H1 (cell line): ENCODE results near the gene FGGY. TPM values are rescaled to one million over a fixed set of nuclear protein-coding genes. Genes with fewer than 3 reads are reported as not detected.

Source experiments
- CTCF ChIA-PET: fragments of 300-600 bp; sonication (Branson Sonifier 250); formaldehyde crosslinking; loops from one replicate; lab custom pipeline; 2021; ENCODE audit not compliant: partially characterized antibody; lab: Charles Lee
- POLR2A ChIA-PET: fragments of 300-600 bp; sonication (Branson Sonifier 250); formaldehyde crosslinking; loops from one replicate; lab custom pipeline; 2021; ENCODE audit warnings: inconsistent platforms; ENCODE audit not compliant: partially characterized antibody; lab: Charles Lee
- DNase-seq, 2 experiments: peaks; one replicate each; pipeline versions ENCODE4 v3.0.0 to v3.0.0-alpha.2; 2010 to 2022; ENCODE audit warnings: low spot score in 2 of 2, low read depth in 1 of 2, mixed read lengths in 1 of 2
- FAIRE-seq: peaks from 2 replicates; lab custom pipeline; 2011; peaks lifted over from hg19 to GRCh38; lab: Jason Lieb, UNC
- H2AFZ ChIP-seq: 2 replicates; pipeline ENCODE4 v1.8.1; 2012; ENCODE audit warnings: low read length, inconsistent platforms
- H2AK5ac ChIP-seq: 2 replicates; pipeline ENCODE4 v1.6.1; 2013; ENCODE audit warnings: low read depth, low read length
- H2BK120ac ChIP-seq: replicated peaks from 2 replicates; pipeline ENCODE3; 2013; ENCODE audit warnings: low read depth, low read length, inconsistent platforms
- H2BK12ac ChIP-seq: 2 replicates; pipeline ENCODE4 v1.6.1; 2013; ENCODE audit warnings: low read depth, low read length
- H2BK15ac ChIP-seq: 2 replicates; pipeline ENCODE4 v1.6.1; 2013; ENCODE audit warnings: low read length
- H2BK20ac ChIP-seq: 2 replicates; pipeline ENCODE4 v1.6.1; 2013; ENCODE audit warnings: low read length
- H2BK5ac ChIP-seq: 2 replicates; pipeline ENCODE4 v1.6.1; 2013; ENCODE audit warnings: low read depth, low read length
- H3K14ac ChIP-seq: 2 replicates; pipeline ENCODE4 v1.6.1; 2013; ENCODE audit warnings: inconsistent platforms; ENCODE audit not compliant: insufficient read length
- H3K18ac ChIP-seq: 2 replicates; pipeline ENCODE4 v1.6.1; 2013; ENCODE audit warnings: low read length; ENCODE audit errors: extremely low read depth
- H3K23ac ChIP-seq: 2 replicates; pipeline ENCODE4 v1.6.1; 2013; ENCODE audit warnings: inconsistent platforms; ENCODE audit not compliant: insufficient read length
- H3K23me2 ChIP-seq: 2 replicates; pipeline ENCODE4 v1.6.1; 2013; ENCODE audit warnings: low read depth, low read length
- H3K27ac ChIP-seq: 2 replicates; pipeline ENCODE4 v1.6.1; 2011; ENCODE audit warnings: low read depth, low read length, inconsistent platforms
- H3K27me3 ChIP-seq, 4 experiments: replicated peaks in 1 of 4; 1 replicate in 1 of 4; 2 replicates in 3 of 4; pipeline versions ENCODE4 v1.6.1 to v1.8.1; 2011 to 2013; ENCODE audit warnings: low read length in 3 of 4, mild to moderate bottlenecking in 3 of 4, inconsistent platforms in 2 of 4, mixed read lengths in 2 of 4, moderate library complexity in 1 of 4; ENCODE audit not compliant: control insufficient read depth in 3 of 4, insufficient read depth in 3 of 4; ENCODE audit errors: extremely low read depth in 1 of 4
- H3K36me3 ChIP-seq, 4 experiments: 2 replicates each; pipeline versions ENCODE4 v1.6.1 to v1.8.1; 2011 to 2013; ENCODE audit warnings: mild to moderate bottlenecking in 4 of 4, low read length in 3 of 4, moderate library complexity in 2 of 4, control low read depth in 1 of 4, inconsistent platforms in 1 of 4; ENCODE audit not compliant: insufficient read depth in 4 of 4, control insufficient read depth in 2 of 4
- H3K4ac ChIP-seq: replicated peaks from 2 replicates; pipeline ENCODE3; 2013; ENCODE audit warnings: low read length, low read depth, mixed read lengths, inconsistent platforms; ENCODE audit not compliant: insufficient read length
- H3K4me1 ChIP-seq, 4 experiments: replicated peaks in 1 of 4; 1 replicate in 1 of 4; 2 replicates in 3 of 4; pipeline versions ENCODE4 v1.6.1 to v1.8.1; 2011 to 2013; ENCODE audit warnings: low read length in 3 of 4, inconsistent platforms in 2 of 4, mixed read lengths in 1 of 4; ENCODE audit not compliant: insufficient read depth in 4 of 4, control insufficient read depth in 3 of 4
- H3K4me2 ChIP-seq, 2 experiments: 2 replicates each; pipeline versions ENCODE4 v1.6.1 to v1.8.1; 2011 to 2013; ENCODE audit warnings: low read depth in 2 of 2, low read length in 2 of 2, control low read depth in 1 of 2, inconsistent platforms in 1 of 2, mild to moderate bottlenecking in 1 of 2; ENCODE audit not compliant: insufficient read depth in 1 of 2
- H3K4me3 ChIP-seq, 4 experiments: fragments of 200-600, 300-600 bp in 1 of 4; sonication (generic), shearing (Covaris generic), sonication (Bioruptor Twin) in 1 of 4; 2 replicates each; pipeline versions ENCODE4 v1.5.1 to v1.8.1; 2011 to 2016; ENCODE audit warnings: low read length in 4 of 4, low read depth in 3 of 4, control low read depth in 2 of 4, inconsistent platforms in 2 of 4, mild to moderate bottlenecking in 2 of 4, mixed read lengths in 1 of 4, moderate library complexity in 1 of 4; ENCODE audit not compliant: insufficient read depth in 2 of 4; ENCODE audit errors: extremely low read depth in 1 of 4
- H3K56ac ChIP-seq: replicated peaks from 2 replicates; pipeline ENCODE3; 2013; ENCODE audit warnings: low read depth, mild to moderate bottlenecking, mixed read lengths, low read length, inconsistent platforms; ENCODE audit not compliant: insufficient read length
- H3K79me1 ChIP-seq: 2 replicates; pipeline ENCODE4 v1.6.1; 2013; ENCODE audit warnings: low read depth, low read length, control low read depth
- H3K79me2 ChIP-seq, 2 experiments: 2 replicates each; pipeline versions ENCODE4 v1.6.1 to v1.8.1; 2012 to 2013; ENCODE audit warnings: low read length in 2 of 2, mild to moderate bottlenecking in 2 of 2, inconsistent platforms in 1 of 2; ENCODE audit not compliant: insufficient read depth in 2 of 2, control insufficient read depth in 1 of 2
- H3K9ac ChIP-seq, 4 experiments: replicated peaks in 1 of 4; 1 replicate in 1 of 4; 2 replicates in 3 of 4; pipeline versions ENCODE4 v1.6.1 to v1.8.1; 2011 to 2013; ENCODE audit warnings: low read depth in 3 of 4, low read length in 3 of 4, control low read depth in 2 of 4, mild to moderate bottlenecking in 2 of 4, moderate library complexity in 2 of 4, inconsistent platforms in 1 of 4; ENCODE audit errors: extremely low read depth in 1 of 4
- H3K9me3 ChIP-seq, 2 experiments: 2 replicates each; pipeline versions ENCODE4 v1.6.1 to v1.8.1; 2012 to 2013; ENCODE audit warnings: mild to moderate bottlenecking in 2 of 2, moderate library complexity in 2 of 2, control low read depth in 1 of 2, inconsistent platforms in 1 of 2, low read depth in 1 of 2, low read length in 1 of 2, mixed read lengths in 1 of 2; ENCODE audit not compliant: insufficient read depth in 2 of 2
- H4K20me1 ChIP-seq, 2 experiments: replicated peaks in 1 of 2; 2 replicates each; pipeline versions ENCODE3 to v1.8.1; 2011 to 2013; ENCODE audit warnings: inconsistent platforms in 2 of 2, low read length in 2 of 2, mild to moderate bottlenecking in 1 of 2; ENCODE audit not compliant: insufficient read depth in 2 of 2, control insufficient read depth in 1 of 2
- H4K5ac ChIP-seq: 2 replicates; pipeline ENCODE4 v1.6.1; 2013; ENCODE audit warnings: low read length, low read depth, mixed read lengths, inconsistent platforms; ENCODE audit not compliant: insufficient read length
- H4K8ac ChIP-seq: 2 replicates; pipeline ENCODE4 v1.8.0; 2013; ENCODE audit warnings: mild to moderate bottlenecking, moderate library complexity, low read length, inconsistent platforms; ENCODE audit not compliant: insufficient read depth; ENCODE audit errors: extremely low read depth
- H4K91ac ChIP-seq: replicated peaks from 2 replicates; pipeline ENCODE3; 2013; ENCODE audit warnings: low read length, mixed read lengths, inconsistent platforms; ENCODE audit not compliant: insufficient read length
- CTBP2 ChIP-seq: IDR thresholded peaks from 2 replicates; pipeline ENCODE4 v1.7.0; 2011; ENCODE audit warnings: borderline replicate concordance, mild to moderate bottlenecking, moderate library complexity, mixed read lengths, low read length; ENCODE audit not compliant: insufficient read depth, insufficient read length
- EP300 ChIP-seq, 2 experiments: IDR thresholded peaks; 1 replicate in 1 of 2; 2 replicates in 1 of 2; pipeline ENCODE4 v1.6.1; 2011 to 2012; ENCODE audit warnings: low read depth in 2 of 2, low read length in 2 of 2, mild to moderate bottlenecking in 2 of 2, borderline replicate concordance in 1 of 2, inconsistent platforms in 1 of 2, moderate library complexity in 1 of 2
- JUN ChIP-seq: IDR thresholded peaks from 2 replicates; pipeline ENCODE4 v1.6.1; 2011; ENCODE audit warnings: low read depth, mild to moderate bottlenecking, improper control_type of control experiment, low read length
- MAFK ChIP-seq: IDR thresholded peaks from 2 replicates; pipeline ENCODE4 v1.6.1; 2012; ENCODE audit warnings: low read depth, mild to moderate bottlenecking, improper control_type of control experiment, low read length
- NRF1 ChIP-seq: IDR thresholded peaks from 2 replicates; pipeline ENCODE4 v1.6.1; 2011; ENCODE audit warnings: mild to moderate bottlenecking, low read depth, low read length, improper control_type of control experiment
- RBBP5 ChIP-seq: IDR thresholded peaks from 2 replicates; pipeline ENCODE4 v1.7.1; 2012; ENCODE audit warnings: low read depth, mild to moderate bottlenecking, inconsistent platforms, low read length, moderate library complexity, borderline replicate concordance
- SAP30 ChIP-seq: fragments of 300-600 bp; sonication (generic); IDR thresholded peaks from 2 replicates; pipeline ENCODE4 v1.7.1; 2012; ENCODE audit warnings: low read length, moderate library complexity, mild to moderate bottlenecking, inconsistent platforms; ENCODE audit not compliant: insufficient read depth, insufficient replicate concordance
- SIN3A ChIP-seq, 2 experiments: IDR thresholded peaks in 1 of 2; conservative IDR thresholded peaks in 1 of 2; 2 replicates each; pipeline ENCODE4 v1.6.1; 2011 to 2012; ENCODE audit warnings: low read length in 2 of 2, improper control_type of control experiment in 1 of 2, low read depth in 1 of 2, mild to moderate bottlenecking in 1 of 2
- TAF7 ChIP-seq: optimal IDR thresholded peaks from 2 replicates; pipeline ENCODE3; 2011; ENCODE audit warnings: low read depth, mild to moderate bottlenecking, inconsistent platforms, low read length, moderate library complexity, borderline replicate concordance
- WGBS, 2 experiments: shearing (Covaris generic) in 1 of 2; methylation state at CpG; one replicate each; pipeline versions ENCODE4 v1.1.6 to v1.1.7; 2013 to 2015; ENCODE audit warnings: low lambda C conversion rate in 2 of 2, mixed read lengths in 2 of 2, inconsistent platforms in 1 of 2, low coverage in 1 of 2, missing lambda C conversion rate in 1 of 2; ENCODE audit not compliant: insufficient replicate concordance in 2 of 2, insufficient coverage in 1 of 2, insufficient read length in 1 of 2; ENCODE audit errors: extremely low coverage in 1 of 2, missing lambda C conversion rate in 1 of 2; 5-methylcytosine and 5-hydroxymethylcytosine counted together
- polyA plus RNA-seq, 7 experiments: library from polyadenylated mRNA; depleted of rRNA in 3 of 7; stranded (reverse) in 5 of 7; unstranded in 2 of 7; fragments of >200 nt in 5 of 7; fragments of 200-250 nt in 2 of 7; gene quantifications; 1 replicate in 5 of 7; 2 replicates in 1 of 7; 4 replicates in 1 of 7; pipeline versions ENCODE4 v1.2.1 to v1.2.3, GENCODE V29; 2011 to 2013; ENCODE audit warnings: missing spikeins in 2 of 7, mixed read lengths in 2 of 7
- total RNA-seq: library from RNA; stranded (reverse); fragmentation: NEBNext Ultra II Directional; extraction: Animal tissue kit (Norgen Biotek cat#: 25700); gene quantifications from 2 replicates; pipeline ENCODE4 v1.2.1, GENCODE V29; 2021
- TF ChIP-seq, protein P1 (sequence below): IDR thresholded peaks from 2 replicates; pipeline ENCODE4 v1.6.1; 2011; ENCODE audit warnings: low read length, improper control_type of control experiment
- TF ChIP-seq, protein P2 (sequence below): IDR thresholded peaks from 2 replicates; pipeline ENCODE4 v1.6.1; 2012; ENCODE audit warnings: inconsistent platforms

The FGGY gene
- total and polyA plus RNA-seq, 2 of the 8 experiments (the other 6 are each of a cell fraction or from before 2014, with no cell fraction given), result 10.3 to 12.5 TPM

DNA sequence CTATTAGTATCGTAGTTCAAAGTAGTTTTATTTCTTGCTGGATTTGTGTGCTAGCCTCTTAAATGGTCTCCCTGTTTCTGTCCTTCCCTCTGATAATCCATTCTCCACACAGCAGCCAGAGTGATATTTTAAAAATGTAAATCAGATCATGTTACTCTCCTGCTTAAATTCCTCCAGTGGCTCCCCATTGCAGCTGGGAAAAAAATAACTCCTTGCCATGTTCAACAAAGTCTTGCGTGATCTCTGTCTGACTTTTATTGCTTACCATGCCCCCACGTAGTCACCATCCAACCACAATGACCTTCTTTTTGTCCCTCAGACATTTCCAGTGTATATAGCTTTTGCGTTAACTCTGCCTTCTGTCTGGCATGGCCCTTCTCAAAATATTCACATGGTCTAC lies 178.8 kb downstream of the FGGY start:
- DNase-seq (no peak), FAIRE-seq (no peak)
- Histone ChIP-seq H3K36me3 (no peaks in the 10 kb centered on the region), H3K23ac (no peak overlapping the region), H2BK15ac (no peak overlapping the region), H2BK12ac (no peak overlapping the region), H2AFZ (no peak overlapping the region), H3K56ac (no peak overlapping the region), H4K20me1 (no peaks in the 10 kb centered on the region), H2AK5ac (no peak overlapping the region), H4K91ac (no peak overlapping the region), H2BK5ac (no peak overlapping the region), H4K5ac (no peak overlapping the region), H3K9me3 (peaks cover 0 to 3% of the 10 kb centered on the region in 2 experiments; a peak in 1 of 4 replicates), H3K4ac (no peak overlapping the region), H3K27ac (no peak overlapping the region), H3K18ac (no peak overlapping the region), H3K79me1 (no peaks in the 10 kb centered on the region), H3K79me2 (no peaks in the 10 kb centered on the region), H3K27me3 (peaks cover 0 to 1% (median 0%) of the 10 kb centered on the region in 4 experiments; a peak in 1 of 7 replicates), H3K4me2 (no peak overlapping the region), H2BK120ac (no peak overlapping the region), H4K8ac (no peak overlapping the region), H2BK20ac (no peak overlapping the region), H3K4me3 (no peak overlapping the region), H3K9ac (no peak overlapping the region), H3K14ac (no peak overlapping the region), H3K23me2 (no peaks in the 10 kb centered on the region), H3K4me1 (peaks cover 0 to 3% (median 0%) of the 10 kb centered on the region in 4 experiments; a peak in 1 of 7 replicates)
- ChIA-PET POLR2A (no interaction called here), CTCF (no interaction called here)
- 92% methylated on average over 4 of the region's 4 CpGs; no CpG with 5 or more reads in 1 of the 2 experiments for WGBS, 2 experiments
- TF ChIP-seq, protein P1, sequence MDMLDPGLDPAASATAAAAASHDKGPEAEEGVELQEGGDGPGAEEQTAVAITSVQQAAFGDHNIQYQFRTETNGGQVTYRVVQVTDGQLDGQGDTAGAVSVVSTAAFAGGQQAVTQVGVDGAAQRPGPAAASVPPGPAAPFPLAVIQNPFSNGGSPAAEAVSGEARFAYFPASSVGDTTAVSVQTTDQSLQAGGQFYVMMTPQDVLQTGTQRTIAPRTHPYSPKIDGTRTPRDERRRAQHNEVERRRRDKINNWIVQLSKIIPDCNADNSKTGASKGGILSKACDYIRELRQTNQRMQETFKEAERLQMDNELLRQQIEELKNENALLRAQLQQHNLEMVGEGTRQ, result no peak
- no peak for TF ChIP-seq CTBP2
- TF ChIP-seq, protein P2, sequence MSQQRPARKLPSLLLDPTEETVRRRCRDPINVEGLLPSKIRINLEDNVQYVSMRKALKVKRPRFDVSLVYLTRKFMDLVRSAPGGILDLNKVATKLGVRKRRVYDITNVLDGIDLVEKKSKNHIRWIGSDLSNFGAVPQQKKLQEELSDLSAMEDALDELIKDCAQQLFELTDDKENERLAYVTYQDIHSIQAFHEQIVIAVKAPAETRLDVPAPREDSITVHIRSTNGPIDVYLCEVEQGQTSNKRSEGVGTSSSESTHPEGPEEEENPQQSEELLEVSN, result no peak
- TF ChIP-seq RBBP5, result no peak
- TF ChIP-seq JUN, result no peak
- no peak for TF ChIP-seq NRF1
- TF ChIP-seq TAF7, result no peak
- no peak for TF ChIP-seq SAP30
- TF ChIP-seq EP300 (IDR thresholded peaks at IDR 0.05; ENCODE audit: borderline replicate concordance in 1 of 2, low read depth in 2 of 2, low read length in 2 of 2), result no peak
- no peak for TF ChIP-seq SIN3A (conservative IDR thresholded peaks at IDR 0.05 in 1 of 2, IDR thresholded peaks at IDR 0.05 in 1 of 2; ENCODE audit: low read depth in 1 of 2, low read length in 2 of 2)
- no peak for TF ChIP-seq MAFK
